Measurements from ENCODE around the gene TBX4. TPM values are rescaled to one million over a fixed set of nuclear protein-coding genes. Genes with fewer than 3 reads are reported as not detected.
A peak's percentile ranks its signal among the peaks of the same experiment; 100 is the strongest.

The TBX4 gene
- total RNA-seq, 1 experiment from 2014 or later = not detected

GRCh38 chr17:61412143-61412859 lies 39.9 kb upstream of the TBX4 start:
- TF ChIP-seq EZH2phosphoT487 (IDR thresholded peaks at IDR 0.05; ENCODE audit: borderline replicate concordance, low read length) (no peak), CTCF (conservative IDR thresholded peaks at IDR 0.05; ENCODE audit: low read depth, low read length) (peak; percentile 98), EZH2 (IDR thresholded peaks at IDR 0.05; ENCODE audit: low read length, unreplicated experiment) (no peak)
- Histone ChIP-seq H3K36me3 (ENCODE audit: low read depth, low read length) (no peaks in the 10 kb centered on the region), H3K9me2 (replicated peaks; ENCODE audit: low read length) (no peaks in the 10 kb centered on the region), H3K9me3 (ENCODE audit: low read length) (no peaks in the 10 kb centered on the region), H3K4me1 (ENCODE audit: insufficient read depth, low read length) (peaks cover 31% of the 10 kb centered on the region), H3K9ac (ENCODE audit: low read length) (peak overlapping the region; percentile 82), H3K27me3 (ENCODE audit: low read length) (no peaks in the 10 kb centered on the region), H3K4me2 (ENCODE audit: low read length) (peak overlapping the region; percentile 96), H3F3A (ENCODE audit: low read length, unreplicated experiment) (no peaks in the 10 kb centered on the region), H3K79me2 (ENCODE audit: low read length) (peaks cover 9% of the 10 kb centered on the region), H3K4me3 (ENCODE audit: low read length) (peak overlapping the region; percentile 84), H3K27ac (ENCODE audit: low read length) (peak overlapping the region; percentile 81), H2AFZ (ENCODE audit: low read length) (peak overlapping the region; percentile 97), H4K20me1 (ENCODE audit: low read length) (no peaks in the 10 kb centered on the region)
- DNase-seq (peak; percentile 89), ATAC-seq (peak; percentile 45)
- BruUV-seq (replicated peaks) = no TSS peak
- ChIA-PET CTCF (interaction anchor here (0.5 to 2.9 kb wide), 16 partner anchors 13 to 692 kb away, joined by 3 to 47 read pairs (median 5); partner anchors contain the start of gene TBX2), POLR2A (ENCODE audit: unreplicated experiment) (interaction anchor here (0.5 to 0.7 kb wide), 6 partner anchors 53 to 813 kb away, joined by 3 to 7 read pairs (median 3); no protein-coding TSS in a partner anchor)
- intact Hi-C loops (cut with micrococcal nuclease) = loop anchor here (1.0 to 10.0 kb wide), 7 partner anchors 139 to 510 kb away; no protein-coding TSS in a partner anchor

GRCh38 chr17:61412860-61413660 lies 39.2 kb upstream of the TBX4 start:
- TF ChIP-seq CTCF (conservative IDR thresholded peaks at IDR 0.05; ENCODE audit: low read depth, low read length) (no peak), EZH2 (IDR thresholded peaks at IDR 0.05; ENCODE audit: low read length, unreplicated experiment) (no peak), EZH2phosphoT487 (IDR thresholded peaks at IDR 0.05; ENCODE audit: borderline replicate concordance, low read length) (no peak)
- Histone ChIP-seq H3K9me3 (ENCODE audit: low read length) (no peaks in the 10 kb centered on the region), H3K4me2 (ENCODE audit: low read length) (peak overlapping the region; percentile 96), H3K4me3 (ENCODE audit: low read length) (peak overlapping the region; percentile 84), H3K79me2 (ENCODE audit: low read length) (peaks cover 9% of the 10 kb centered on the region), H2AFZ (ENCODE audit: low read length) (peak overlapping the region; percentile 97), H3K4me1 (ENCODE audit: insufficient read depth, low read length) (peaks cover 31% of the 10 kb centered on the region), H3F3A (ENCODE audit: low read length, unreplicated experiment) (no peaks in the 10 kb centered on the region), H3K9me2 (replicated peaks; ENCODE audit: low read length) (no peaks in the 10 kb centered on the region), H3K27ac (ENCODE audit: low read length) (peak overlapping the region; percentile 81), H4K20me1 (ENCODE audit: low read length) (no peaks in the 10 kb centered on the region), H3K9ac (ENCODE audit: low read length) (peak overlapping the region; percentile 82), H3K27me3 (ENCODE audit: low read length) (no peaks in the 10 kb centered on the region), H3K36me3 (ENCODE audit: low read depth, low read length) (no peaks in the 10 kb centered on the region)
- ChIA-PET POLR2A (ENCODE audit: unreplicated experiment) (interaction anchor here (0.6 kb wide), 2 partner anchors 388 to 530 kb away, joined by 3 to 7 read pairs; no protein-coding TSS in a partner anchor), CTCF (interaction anchor here (0.6 to 2.9 kb wide), 6 partner anchors 162 to 611 kb away, joined by 3 to 47 read pairs (median 13); no protein-coding TSS in a partner anchor)
- no peak for DNase-seq
- peak; percentile 1 for ATAC-seq
- BruUV-seq (replicated peaks) = TSS peak; percentile 51
- intact Hi-C loops (cut with micrococcal nuclease) = loop anchor here (1.0 to 10.0 kb wide), 7 partner anchors 138 to 511 kb away; no protein-coding TSS in a partner anchor

Measured in PC-3 (cell line).